GM23338 (cell line): ENCODE results near the gene UBE2J1.

Experiments used
- CREB1 ChIP-seq: fragments of 250-450 bp; sonication (Bioruptor Pico); IDR thresholded peaks from 2 replicates; pipeline ENCODE4 v1.5.0; 2020; ENCODE audit warnings: low read depth, mild to moderate bottlenecking, moderate library complexity
- CTCF ChIP-seq, 2 experiments: fragments of 200-600 bp in 1 of 2; sonication (generic) in 1 of 2; conservative IDR thresholded peaks; 2 replicates each; pipeline versions ENCODE4 v1.5.1 to v1.6.1; 2016 to 2017; ENCODE audit warnings: antibody characterized with exemption in 2 of 2, low read depth in 2 of 2, mild to moderate bottlenecking in 2 of 2, moderate library complexity in 1 of 2
- ETS1 ChIP-seq: IDR thresholded peaks from 2 replicates; pipeline ENCODE4 v1.6.1; 2016; ENCODE audit warnings: antibody characterized with exemption
- EZH2 ChIP-seq: fragments of 200-600 bp; sonication (generic); IDR thresholded peaks from one replicate; pipeline ENCODE4 v1.8.0; 2017; ENCODE audit warnings: antibody characterized with exemption, mild to moderate bottlenecking, low read depth; ENCODE audit not compliant: unreplicated experiment
- EZH2phosphoT487 ChIP-seq: fragments of 200-600 bp; sonication (generic); IDR thresholded peaks from one replicate; pipeline ENCODE4 v1.8.1; 2018; ENCODE audit warnings: antibody characterized with exemption; ENCODE audit not compliant: unreplicated experiment
- JUNB ChIP-seq: IDR thresholded peaks from one replicate; pipeline ENCODE4 v1.6.1; 2016; ENCODE audit warnings: antibody characterized with exemption; ENCODE audit not compliant: unreplicated experiment
- NANOG ChIP-seq: IDR thresholded peaks from 2 replicates; pipeline ENCODE4 v1.6.1; 2016; ENCODE audit warnings: antibody characterized with exemption, borderline replicate concordance
- POLR2AphosphoS5 ChIP-seq: IDR thresholded peaks from 2 replicates; pipeline ENCODE4 v1.6.1; 2016; ENCODE audit warnings: antibody characterized with exemption, low read depth
- REST ChIP-seq: IDR thresholded peaks from one replicate; pipeline ENCODE4 v1.6.1; 2018; ENCODE audit warnings: antibody characterized with exemption; ENCODE audit not compliant: unreplicated experiment
- STAT1 ChIP-seq: IDR thresholded peaks from one replicate; pipeline ENCODE4 v1.6.1; 2016; ENCODE audit warnings: antibody characterized with exemption; ENCODE audit not compliant: unreplicated experiment
- ZNF114 ChIP-seq: fragments of 250-450 bp; sonication (Bioruptor Pico); IDR thresholded peaks from 2 replicates; pipeline ENCODE4 v1.5.0; 2020; ENCODE audit warnings: mild to moderate bottlenecking, moderate library complexity
- ZNF331 ChIP-seq: fragments of 250-450 bp; sonication (Bioruptor Pico); IDR thresholded peaks from 2 replicates; pipeline ENCODE4 v1.5.0; 2020; ENCODE audit warnings: low read depth, mild to moderate bottlenecking, moderate library complexity
- ZNF462 ChIP-seq: fragments of 250-450 bp; sonication (Bioruptor Pico); IDR thresholded peaks from 2 replicates; pipeline ENCODE4 v1.5.0; 2020; ENCODE audit warnings: mild to moderate bottlenecking, moderate library complexity

- TF ChIP-seq EZH2 (no peak), CTCF (conservative IDR thresholded peaks at IDR 0.05; ENCODE audit: low read depth in 2 of 2) (no peak), POLR2AphosphoS5 (no peak), JUNB (no peak), EZH2phosphoT487 (no peak), ETS1 (no peak), STAT1 (no peak), ZNF331 (CRISPR knock-in tag) (no peak), REST (no peak), ZNF114 (no peak), CREB1 (CRISPR knock-in tag) (no peak), NANOG (no peak), ZNF462 (CRISPR knock-in tag) (no peak)
These were observed 12.1 kb upstream of the UBE2J1 start for GRCh38 chr6:89364586-89364985.
